ENCODE measurements around the gene ADAM12.

ADAM12 gene

GRCh38 chr10:126233182-126234148, 154.8 kb downstream of the ADAM12 start:
- DNase-seq, result no peak

- DNase-seq, result no peak
Measured at GRCh38 chr10:126230587-126230986, 157.7 kb downstream of the ADAM12 start.

GRCh38 chr10:126229686-126230085, 158.6 kb downstream of the ADAM12 start:
- no peak for DNase-seq

- DNase-seq, result no peak
Measured at GRCh38 chr10:126227762-126228134, 160.5 kb downstream of the ADAM12 start.

GRCh38 chr10:126226988-126227761, 161.1 kb downstream of the ADAM12 start:
- no peak for DNase-seq

GRCh38 chr10:126226205-126226604, 162.1 kb downstream of the ADAM12 start:
- no peak for DNase-seq

- DNase-seq, result no peak
Measured at GRCh38 chr10:126225672-126226008, 162.6 kb downstream of the ADAM12 start.

GRCh38 chr10:126224967-126225671, 163.2 kb downstream of the ADAM12 start:
- DNase-seq, result no peak

- no peak for DNase-seq
Measured at GRCh38 chr10:126223512-126224067, 164.7 kb downstream of the ADAM12 start.

GRCh38 chr10:126222736-126223511, 165.4 kb downstream of the ADAM12 start:
- no peak for DNase-seq

GRCh38 chr10:126221874-126222273, 166.4 kb downstream of the ADAM12 start:
- no peak for DNase-seq

GRCh38 chr10:126218778-126219649, 169.3 kb downstream of the ADAM12 start:
- DNase-seq, result no peak

- no peak for DNase-seq
Measured at GRCh38 chr10:126218174-126218573, 170.1 kb downstream of the ADAM12 start.

- no peak for DNase-seq
Measured at GRCh38 chr10:126216632-126216961, 171.7 kb downstream of the ADAM12 start.

GRCh38 chr10:126215746-126216631, 172.3 kb downstream of the ADAM12 start:
- DNase-seq, result no peak

GRCh38 chr10:126214679-126215078, 173.6 kb downstream of the ADAM12 start:
- DNase-seq, result no peak

GRCh38 chr10:126214021-126214420, 174.3 kb downstream of the ADAM12 start:
- no peak for DNase-seq

GRCh38 chr10:126212738-126213137, 175.5 kb downstream of the ADAM12 start:
- no peak for DNase-seq

GRCh38 chr10:126210051-126210651, 178.1 kb downstream of the ADAM12 start:
- DNase-seq, result no peak

- DNase-seq, result no peak
Measured at GRCh38 chr10:126209451-126209850, 178.8 kb downstream of the ADAM12 start.

All from NCI-H2029 (cell line).